OCI-LY3 (cell line): ENCODE results near the gene FRAT2.

Experiments
- CTCF ChIP-seq: fragments of 200-600, 300-600 bp; sonication (generic); IDR thresholded peaks from 2 replicates; pipeline ENCODE4 v1.5.1; 2014; ENCODE audit warnings: antibody characterized with exemption, low read length, low read depth
- EZH2phosphoT487 ChIP-seq: fragments of 200-600 bp; shearing (Covaris generic); IDR thresholded peaks from 2 replicates; pipeline ENCODE4 v1.6.1; 2018; ENCODE audit warnings: antibody characterized with exemption, mixed run types, low read depth

GRCh38 chr10:97378933-97379921 is 44.7 kb upstream of the FRAT2 start:
- no peak for TF ChIP-seq CTCF
- no peak for TF ChIP-seq EZH2phosphoT487
